Osteoblast (primary cell): ENCODE data around the gene IDUA. TPM values are rescaled to one million over a fixed set of nuclear protein-coding genes. Genes with fewer than 3 reads are reported as not detected.

ENCODE experiments used
- DNase-seq: peaks from one replicate; pipeline ENCODE4 v3.0.0; 2011; ENCODE audit warnings: low spot score, mixed read lengths; ENCODE audit not compliant: insufficient read length; ENCODE audit errors: missing footprints
- H2AFZ ChIP-seq: 2 replicates; pipeline ENCODE4 v1.6.0; 2011; ENCODE audit warnings: mild to moderate bottlenecking, low read length
- H3K27ac ChIP-seq: 2 replicates; pipeline ENCODE4 v1.5.1; 2011; ENCODE audit warnings: mild to moderate bottlenecking, low read depth, low read length, moderate library complexity
- H3K27me3 ChIP-seq: 2 replicates; pipeline ENCODE4 v1.6.0; 2012; ENCODE audit warnings: mild to moderate bottlenecking, control low read depth, inconsistent platforms, low read length, moderate library complexity; ENCODE audit not compliant: insufficient read depth
- H3K36me3 ChIP-seq: 2 replicates; pipeline ENCODE4 v1.5.1; 2011; ENCODE audit warnings: mild to moderate bottlenecking, low read length, control low read depth, moderate library complexity; ENCODE audit not compliant: insufficient read depth
- H3K4me1 ChIP-seq: 2 replicates; pipeline ENCODE4 v1.5.1; 2011; ENCODE audit warnings: mild to moderate bottlenecking, low read length, control low read depth, moderate library complexity; ENCODE audit not compliant: insufficient read depth
- H3K4me2 ChIP-seq: 2 replicates; pipeline ENCODE4 v1.6.0; 2011; ENCODE audit warnings: mild to moderate bottlenecking, low read length; ENCODE audit not compliant: insufficient read depth
- H3K4me3 ChIP-seq: fragments of 200-600 bp; sonication (generic); 3 replicates; pipeline ENCODE4 v1.5.1; 2012; ENCODE audit warnings: mild to moderate bottlenecking, low read length, inconsistent platforms; ENCODE audit not compliant: insufficient read depth
- H3K79me2 ChIP-seq: 2 replicates; pipeline ENCODE4 v1.6.0; 2012; ENCODE audit warnings: mild to moderate bottlenecking, low read length, control low read depth, inconsistent platforms; ENCODE audit not compliant: insufficient read depth
- H3K9me3 ChIP-seq: 2 replicates; pipeline ENCODE4 v1.5.1; 2011; ENCODE audit warnings: low read depth, low read length, control low read depth
- H4K20me1 ChIP-seq: 2 replicates; pipeline ENCODE4 v1.6.0; 2012; ENCODE audit warnings: mild to moderate bottlenecking, low read length, control low read depth; ENCODE audit not compliant: insufficient read depth
- total RNA-seq: library from RNA; depleted of rRNA; stranded (reverse); fragments of >200 nt; gene quantifications from 2 replicates; pipeline ENCODE4 v1.2.3, GENCODE V29; 2012
- TF ChIP-seq, protein P1 (sequence below): IDR thresholded peaks from 2 replicates; pipeline ENCODE4 v1.5.1; 2011; ENCODE audit warnings: mild to moderate bottlenecking, low read depth, low read length, moderate library complexity; ENCODE audit errors: extremely low read depth

The IDUA gene
- total RNA-seq, 1 donor: 26.4 TPM

DNA sequence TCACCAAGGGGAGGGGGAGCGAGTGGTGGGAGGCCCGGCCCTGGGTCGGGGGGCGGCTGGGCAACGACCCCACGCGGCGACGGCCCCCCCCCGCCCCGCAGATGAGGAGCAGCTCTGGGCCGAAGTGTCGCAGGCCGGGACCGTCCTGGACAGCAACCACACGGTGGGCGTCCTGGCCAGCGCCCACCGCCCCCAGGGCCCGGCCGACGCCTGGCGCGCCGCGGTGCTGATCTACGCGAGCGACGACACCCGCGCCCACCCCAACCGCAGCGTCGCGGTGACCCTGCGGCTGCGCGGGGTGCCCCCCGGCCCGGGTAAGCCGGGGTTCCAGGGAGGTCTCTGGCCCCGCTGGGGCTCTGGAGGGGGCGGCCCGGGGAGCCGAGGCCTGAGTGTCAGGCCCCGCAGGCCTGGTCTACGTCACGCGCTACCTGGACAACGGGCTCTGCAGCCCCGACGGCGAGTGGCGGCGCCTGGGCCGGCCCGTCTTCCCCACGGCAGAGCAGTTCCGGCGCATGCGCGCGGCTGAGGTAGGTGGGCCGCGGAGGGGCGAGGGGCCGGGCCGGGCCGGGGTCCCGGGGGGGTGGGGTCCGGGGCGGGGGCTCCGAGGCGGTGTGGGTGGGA lies 15.9 kb downstream of the IDUA start:
- TF ChIP-seq, protein P1, sequence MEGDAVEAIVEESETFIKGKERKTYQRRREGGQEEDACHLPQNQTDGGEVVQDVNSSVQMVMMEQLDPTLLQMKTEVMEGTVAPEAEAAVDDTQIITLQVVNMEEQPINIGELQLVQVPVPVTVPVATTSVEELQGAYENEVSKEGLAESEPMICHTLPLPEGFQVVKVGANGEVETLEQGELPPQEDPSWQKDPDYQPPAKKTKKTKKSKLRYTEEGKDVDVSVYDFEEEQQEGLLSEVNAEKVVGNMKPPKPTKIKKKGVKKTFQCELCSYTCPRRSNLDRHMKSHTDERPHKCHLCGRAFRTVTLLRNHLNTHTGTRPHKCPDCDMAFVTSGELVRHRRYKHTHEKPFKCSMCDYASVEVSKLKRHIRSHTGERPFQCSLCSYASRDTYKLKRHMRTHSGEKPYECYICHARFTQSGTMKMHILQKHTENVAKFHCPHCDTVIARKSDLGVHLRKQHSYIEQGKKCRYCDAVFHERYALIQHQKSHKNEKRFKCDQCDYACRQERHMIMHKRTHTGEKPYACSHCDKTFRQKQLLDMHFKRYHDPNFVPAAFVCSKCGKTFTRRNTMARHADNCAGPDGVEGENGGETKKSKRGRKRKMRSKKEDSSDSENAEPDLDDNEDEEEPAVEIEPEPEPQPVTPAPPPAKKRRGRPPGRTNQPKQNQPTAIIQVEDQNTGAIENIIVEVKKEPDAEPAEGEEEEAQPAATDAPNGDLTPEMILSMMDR: no peak
- Histone ChIP-seq H3K4me3 (no peak overlapping the region), H3K79me2 (no peaks in the 10 kb centered on the region), H3K4me2 (no peak overlapping the region), H3K9me3 (peaks cover 2% of the 10 kb centered on the region), H3K27ac (no peak overlapping the region), H3K27me3 (peaks cover 74% of the 10 kb centered on the region), H4K20me1 (peaks cover 18% of the 10 kb centered on the region), H3K36me3 (no peaks in the 10 kb centered on the region), H2AFZ (no peak overlapping the region), H3K4me1 (no peaks in the 10 kb centered on the region)
- no peak for DNase-seq

DNA sequence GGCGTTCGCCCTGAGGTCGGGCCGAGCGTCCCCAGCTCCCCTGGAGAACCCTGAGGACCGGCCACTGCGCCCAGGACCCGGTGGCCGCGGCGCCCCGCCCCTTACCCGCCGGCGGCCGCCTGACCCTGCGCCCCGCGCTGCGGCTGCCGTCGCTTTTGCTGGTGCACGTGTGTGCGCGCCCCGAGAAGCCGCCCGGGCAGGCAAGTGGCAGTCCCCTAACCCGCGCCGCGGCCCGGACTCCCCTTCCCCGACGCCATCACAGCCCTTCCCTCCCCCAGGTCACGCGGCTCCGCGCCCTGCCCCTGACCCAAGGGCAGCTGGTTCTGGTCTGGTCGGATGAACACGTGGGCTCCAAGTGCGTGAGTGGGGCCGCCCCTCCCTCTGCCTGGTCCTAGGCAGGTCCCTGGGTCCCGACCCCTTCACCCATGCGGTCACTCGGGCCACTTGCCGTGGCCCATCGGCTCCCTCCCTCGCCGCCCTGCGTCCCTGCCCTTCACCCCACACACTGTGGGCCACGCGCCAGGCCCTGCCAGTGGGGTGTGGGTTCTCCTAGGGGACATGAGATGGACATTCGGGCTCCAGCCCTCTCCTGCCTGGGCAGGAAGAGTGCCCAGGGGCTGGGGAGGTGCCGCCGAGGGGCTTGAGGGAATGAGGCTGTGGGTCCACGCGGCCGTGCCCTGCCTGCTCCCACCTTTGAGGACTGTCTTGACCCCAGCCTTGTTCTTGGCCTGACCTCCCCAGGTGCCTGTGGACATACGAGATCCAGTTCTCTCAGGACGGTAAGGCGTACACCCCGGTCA lies 16.6 kb downstream of the IDUA start:
- Histone ChIP-seq H3K9me3 (peaks cover 2% of the 10 kb centered on the region), H3K36me3 (no peaks in the 10 kb centered on the region), H3K27ac (no peak overlapping the region), H3K27me3 (peaks cover 74% of the 10 kb centered on the region), H3K4me1 (no peaks in the 10 kb centered on the region), H2AFZ (no peak overlapping the region), H3K79me2 (no peaks in the 10 kb centered on the region), H3K4me2 (no peak overlapping the region), H3K4me3 (no peak overlapping the region), H4K20me1 (peaks cover 12% of the 10 kb centered on the region)
- TF ChIP-seq, protein P1: no peak
- DNase-seq: no peak

DNA sequence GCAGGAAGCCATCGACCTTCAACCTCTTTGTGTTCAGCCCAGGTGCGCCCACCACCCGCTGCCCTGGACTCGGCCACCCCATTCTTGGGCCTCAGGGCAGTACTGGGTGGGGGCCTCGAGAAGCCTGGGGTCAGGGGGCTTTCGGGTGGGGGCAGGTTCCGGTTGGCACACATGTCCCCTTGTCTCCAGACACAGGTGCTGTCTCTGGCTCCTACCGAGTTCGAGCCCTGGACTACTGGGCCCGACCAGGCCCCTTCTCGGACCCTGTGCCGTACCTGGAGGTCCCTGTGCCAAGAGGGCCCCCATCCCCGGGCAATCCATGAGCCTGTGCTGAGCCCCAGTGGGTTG lies 17.2 kb downstream of the IDUA start:
- Histone ChIP-seq H3K27ac (no peak overlapping the region), H3K4me1 (peaks cover 2% of the 10 kb centered on the region), H3K4me2 (no peak overlapping the region), H2AFZ (no peak overlapping the region), H3K4me3 (no peak overlapping the region), H3K79me2 (no peaks in the 10 kb centered on the region), H3K27me3 (peaks cover 77% of the 10 kb centered on the region), H3K9me3 (peaks cover 2% of the 10 kb centered on the region), H4K20me1 (peaks cover 11% of the 10 kb centered on the region), H3K36me3 (no peaks in the 10 kb centered on the region)
- no peak for DNase-seq
- TF ChIP-seq, protein P1: no peak

DNA sequence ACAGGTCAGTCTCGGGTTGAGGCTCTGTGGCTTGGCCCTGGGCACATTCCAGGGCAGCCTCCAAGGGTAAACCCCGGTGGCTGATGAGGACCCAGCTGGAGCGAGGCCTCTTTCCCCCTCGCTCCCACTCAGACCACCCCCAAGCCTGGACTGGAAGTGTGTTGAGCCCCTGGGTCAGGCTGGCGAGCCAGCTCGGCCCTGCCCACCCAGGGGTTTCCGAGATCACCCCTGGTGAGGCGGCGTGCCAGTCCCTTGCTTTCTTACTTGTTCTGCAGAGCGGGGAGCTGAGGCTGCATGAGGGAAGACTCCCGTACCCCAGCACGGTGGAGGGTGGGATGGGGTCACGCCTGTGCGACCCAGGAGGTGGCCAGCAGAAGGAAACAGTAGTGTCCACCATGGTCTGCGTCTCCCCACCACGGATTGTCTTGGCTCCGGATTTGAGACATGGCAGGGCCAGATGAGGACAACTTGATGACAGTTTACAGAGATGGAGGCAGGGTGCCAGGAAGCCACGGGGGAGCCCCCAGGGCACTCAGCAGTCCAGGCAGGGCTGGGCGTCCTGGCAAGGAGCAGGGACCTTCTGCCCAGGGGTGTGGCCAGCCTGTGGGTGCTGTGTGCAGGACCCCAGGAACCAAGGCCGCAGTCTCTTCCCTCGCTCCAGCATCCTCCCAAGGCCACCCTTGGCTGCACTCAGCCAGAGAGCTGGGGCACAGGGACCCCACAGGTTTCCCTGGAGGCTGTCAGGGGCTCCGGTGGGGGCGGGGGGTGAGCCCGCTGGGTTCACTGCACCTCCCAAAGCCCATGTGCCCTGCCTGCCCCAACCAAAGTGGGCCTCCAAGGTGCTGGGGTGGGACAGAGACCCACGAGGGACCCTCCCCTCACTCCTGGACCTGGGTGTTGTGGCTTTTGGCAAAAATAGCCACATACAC lies 18.0 kb downstream of the IDUA start:
- Histone ChIP-seq H3K79me2 (no peaks in the 10 kb centered on the region), H3K4me3 (no peak overlapping the region), H3K36me3 (no peaks in the 10 kb centered on the region), H3K9me3 (peaks cover 2% of the 10 kb centered on the region), H3K27ac (no peak overlapping the region), H3K27me3 (peaks cover 74% of the 10 kb centered on the region), H2AFZ (no peak overlapping the region), H3K4me2 (no peak overlapping the region), H3K4me1 (peaks cover 5% of the 10 kb centered on the region), H4K20me1 (peaks cover 7% of the 10 kb centered on the region)
- TF ChIP-seq, protein P1: no peak
- DNase-seq: no peak
